ENCODE data around the gene INPP5J.
"Not testable (repeated sequence)": the region's sequence is repeated elsewhere in the genome, so short reads cannot be mapped to it uniquely, and the experiment has no call there.

The INPP5J gene

GRCh38 chr22:31094741-31095140 lies 28.0 kb upstream of the INPP5J start:
- H3K9me3 ChIP-seq (ENCODE audit: control insufficient read depth, low read length), result no peaks in the 10 kb centered on the region
- no peak overlapping the region for H3K27ac ChIP-seq (ENCODE audit: insufficient read depth, low read length, poor library complexity, severe bottlenecking)
- H3K27me3 ChIP-seq (replicated peaks; ENCODE audit: control insufficient read depth, insufficient read depth, low read length, poor library complexity, severe bottlenecking), result no peaks in the 10 kb centered on the region
- H3K4me3 ChIP-seq (ENCODE audit: insufficient read depth, low read depth, low read length, poor library complexity, severe bottlenecking), result no peak overlapping the region
- H3K4me1 ChIP-seq (ENCODE audit: control insufficient read depth, insufficient read depth, low read length, poor library complexity, severe bottlenecking), result no peaks in the 10 kb centered on the region
- no peak for DNase-seq
- H3K36me3 ChIP-seq (ENCODE audit: control insufficient read depth, insufficient read depth, low read length), result no peaks in the 10 kb centered on the region

- no peak overlapping the region for H3K27ac ChIP-seq (ENCODE audit: insufficient read depth, low read length, poor library complexity, severe bottlenecking)
- no peak for DNase-seq
- no peaks in the 10 kb centered on the region for H3K36me3 ChIP-seq (ENCODE audit: control insufficient read depth, insufficient read depth, low read length)
- no peaks in the 10 kb centered on the region for H3K9me3 ChIP-seq (ENCODE audit: control insufficient read depth, low read length)
- no peak overlapping the region for H3K4me3 ChIP-seq (ENCODE audit: insufficient read depth, low read depth, low read length, poor library complexity, severe bottlenecking)
- H3K4me1 ChIP-seq (ENCODE audit: control insufficient read depth, insufficient read depth, low read length, poor library complexity, severe bottlenecking), result no peaks in the 10 kb centered on the region
- H3K27me3 ChIP-seq (replicated peaks; ENCODE audit: control insufficient read depth, insufficient read depth, low read length, poor library complexity, severe bottlenecking), result no peaks in the 10 kb centered on the region
Observed at GRCh38 chr22:31095637-31096249, 27.0 kb upstream of the INPP5J start.

- DNase-seq, result no peak
- Histone ChIP-seq H3K27ac (ENCODE audit: insufficient read depth, low read length, poor library complexity, severe bottlenecking) (no peak overlapping the region), H3K9me3 (ENCODE audit: control insufficient read depth, low read length) (no peaks in the 10 kb centered on the region), H3K27me3 (replicated peaks; ENCODE audit: control insufficient read depth, insufficient read depth, low read length, poor library complexity, severe bottlenecking) (no peaks in the 10 kb centered on the region), H3K4me1 (ENCODE audit: control insufficient read depth, insufficient read depth, low read length, poor library complexity, severe bottlenecking) (no peaks in the 10 kb centered on the region), H3K4me3 (ENCODE audit: insufficient read depth, low read depth, low read length, poor library complexity, severe bottlenecking) (no peak overlapping the region), H3K36me3 (ENCODE audit: control insufficient read depth, insufficient read depth, low read length) (no peaks in the 10 kb centered on the region)
Observed at GRCh38 chr22:31096657-31097279, 26.0 kb upstream of the INPP5J start.

- H3K4me1 ChIP-seq (ENCODE audit: control insufficient read depth, insufficient read depth, low read length, poor library complexity, severe bottlenecking); H3K4me3 ChIP-seq (ENCODE audit: insufficient read depth, low read depth, low read length, poor library complexity, severe bottlenecking); H3K27ac ChIP-seq (ENCODE audit: insufficient read depth, low read length, poor library complexity, severe bottlenecking); DNase-seq; H3K36me3 ChIP-seq (ENCODE audit: control insufficient read depth, insufficient read depth, low read length); H3K27me3 ChIP-seq (replicated peaks; ENCODE audit: control insufficient read depth, insufficient read depth, low read length, poor library complexity, severe bottlenecking); H3K9me3 ChIP-seq (ENCODE audit: control insufficient read depth, low read length): not testable (repeated sequence)
Observed at GRCh38 chr22:31097539-31097938, 25.2 kb upstream of the INPP5J start.

GRCh38 chr22:31097941-31098631 lies 24.7 kb upstream of the INPP5J start:
- Histone ChIP-seq H3K27ac (ENCODE audit: insufficient read depth, low read length, poor library complexity, severe bottlenecking) (no peak overlapping the region), H3K4me3 (ENCODE audit: insufficient read depth, low read depth, low read length, poor library complexity, severe bottlenecking) (no peak overlapping the region), H3K4me1 (ENCODE audit: control insufficient read depth, insufficient read depth, low read length, poor library complexity, severe bottlenecking) (no peaks in the 10 kb centered on the region), H3K9me3 (ENCODE audit: control insufficient read depth, low read length) (no peaks in the 10 kb centered on the region), H3K27me3 (replicated peaks; ENCODE audit: control insufficient read depth, insufficient read depth, low read length, poor library complexity, severe bottlenecking) (no peaks in the 10 kb centered on the region), H3K36me3 (ENCODE audit: control insufficient read depth, insufficient read depth, low read length) (no peaks in the 10 kb centered on the region)
- DNase-seq, result no peak

GRCh38 chr22:31098632-31099110 lies 24.1 kb upstream of the INPP5J start:
- H3K27ac ChIP-seq (ENCODE audit: insufficient read depth, low read length, poor library complexity, severe bottlenecking), result no peak overlapping the region
- H3K27me3 ChIP-seq (replicated peaks; ENCODE audit: control insufficient read depth, insufficient read depth, low read length, poor library complexity, severe bottlenecking), result no peaks in the 10 kb centered on the region
- no peaks in the 10 kb centered on the region for H3K36me3 ChIP-seq (ENCODE audit: control insufficient read depth, insufficient read depth, low read length)
- H3K4me1 ChIP-seq (ENCODE audit: control insufficient read depth, insufficient read depth, low read length, poor library complexity, severe bottlenecking), result no peaks in the 10 kb centered on the region
- DNase-seq, result no peak
- H3K9me3 ChIP-seq (ENCODE audit: control insufficient read depth, low read length), result no peaks in the 10 kb centered on the region
- H3K4me3 ChIP-seq (ENCODE audit: insufficient read depth, low read depth, low read length, poor library complexity, severe bottlenecking), result no peak overlapping the region

- Histone ChIP-seq H3K9me3 (ENCODE audit: control insufficient read depth, low read length) (no peaks in the 10 kb centered on the region), H3K27ac (ENCODE audit: insufficient read depth, low read length, poor library complexity, severe bottlenecking) (no peak overlapping the region), H3K36me3 (ENCODE audit: control insufficient read depth, insufficient read depth, low read length) (no peaks in the 10 kb centered on the region)
Observed at GRCh38 chr22:31099386-31099785, 23.4 kb upstream of the INPP5J start.

GRCh38 chr22:31099841-31100761 lies 22.7 kb upstream of the INPP5J start:
- H3K4me3 ChIP-seq (ENCODE audit: insufficient read depth, low read depth, low read length, poor library complexity, severe bottlenecking), result no peak overlapping the region
- no peak for DNase-seq
- no peaks in the 10 kb centered on the region for H3K9me3 ChIP-seq (ENCODE audit: control insufficient read depth, low read length)
- no peaks in the 10 kb centered on the region for H3K36me3 ChIP-seq (ENCODE audit: control insufficient read depth, insufficient read depth, low read length)
- no peaks in the 10 kb centered on the region for H3K27me3 ChIP-seq (replicated peaks; ENCODE audit: control insufficient read depth, insufficient read depth, low read length, poor library complexity, severe bottlenecking)
- H3K4me1 ChIP-seq (ENCODE audit: control insufficient read depth, insufficient read depth, low read length, poor library complexity, severe bottlenecking), result no peaks in the 10 kb centered on the region
- no peak overlapping the region for H3K27ac ChIP-seq (ENCODE audit: insufficient read depth, low read length, poor library complexity, severe bottlenecking)

More at GRCh38 chr22:31099386-31099785, 23.4 kb upstream of the INPP5J start:
- no peak for DNase-seq
- H3K4me1 ChIP-seq (ENCODE audit: control insufficient read depth, insufficient read depth, low read length, poor library complexity, severe bottlenecking), result no peaks in the 10 kb centered on the region
- H3K27me3 ChIP-seq (replicated peaks; ENCODE audit: control insufficient read depth, insufficient read depth, low read length, poor library complexity, severe bottlenecking), result no peaks in the 10 kb centered on the region
- no peak overlapping the region for H3K4me3 ChIP-seq (ENCODE audit: insufficient read depth, low read depth, low read length, poor library complexity, severe bottlenecking)

- Histone ChIP-seq H3K27me3 (replicated peaks; ENCODE audit: control insufficient read depth, insufficient read depth, low read length, poor library complexity, severe bottlenecking) (no peaks in the 10 kb centered on the region), H3K9me3 (ENCODE audit: control insufficient read depth, low read length) (no peaks in the 10 kb centered on the region), H3K27ac (ENCODE audit: insufficient read depth, low read length, poor library complexity, severe bottlenecking) (no peak overlapping the region), H3K4me3 (ENCODE audit: insufficient read depth, low read depth, low read length, poor library complexity, severe bottlenecking) (no peak overlapping the region), H3K4me1 (ENCODE audit: control insufficient read depth, insufficient read depth, low read length, poor library complexity, severe bottlenecking) (no peaks in the 10 kb centered on the region), H3K36me3 (ENCODE audit: control insufficient read depth, insufficient read depth, low read length) (no peaks in the 10 kb centered on the region)
- DNase-seq, result no peak
Observed at GRCh38 chr22:31100762-31101525, 21.8 kb upstream of the INPP5J start.

Measured in effector memory CD4-positive, alpha-beta T cell (primary cell).